ENCODE data around the gene EPB41L2.
A peak's percentile ranks its signal among the peaks of the same experiment; 100 is the strongest.
"Not testable (repeated sequence)": the region's sequence is repeated elsewhere in the genome, so short reads cannot be mapped to it uniquely, and the experiment has no call there.

The EPB41L2 gene

DNA sequence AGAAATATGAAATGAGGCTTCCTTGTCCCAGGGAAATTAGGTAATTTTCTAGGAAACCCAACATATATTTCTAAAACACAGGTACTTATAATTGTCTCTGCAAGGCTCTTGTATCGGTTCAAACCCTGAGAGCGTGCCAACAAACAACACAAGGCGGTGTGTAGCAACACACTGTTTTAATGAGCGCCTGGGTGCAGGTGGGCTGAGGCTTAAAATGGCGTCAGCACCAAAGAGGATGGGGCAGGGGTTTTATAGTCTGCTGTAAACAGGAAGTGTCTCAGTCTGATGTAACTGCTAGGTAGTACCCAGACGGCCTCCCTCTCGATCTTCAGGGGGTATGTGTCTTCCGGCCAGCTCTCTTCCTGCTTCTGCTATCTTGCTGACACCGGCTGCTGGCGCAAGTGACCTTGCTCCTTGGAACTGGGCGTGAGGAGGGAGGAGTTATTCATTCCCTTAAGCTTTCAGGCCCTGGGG, 69.7 kb downstream of the EPB41L2 start:
- H3K27me3 ChIP-seq (ENCODE audit: control insufficient read depth, insufficient read depth, low read length): no peaks in the 10 kb centered on the region
- H3K36me3 ChIP-seq (ENCODE audit: control insufficient read depth, insufficient read depth, low read length): no peaks in the 10 kb centered on the region
- peaks cover 3% of the 10 kb centered on the region; the same call in 1 of the 2 replicates for H3K9me3 ChIP-seq (ENCODE audit: control insufficient read depth, insufficient read depth, low read depth, low read length)
- peaks cover 50% of the 10 kb centered on the region for H3K4me1 ChIP-seq (ENCODE audit: control insufficient read depth, insufficient read depth, low read length)
- peak overlapping the region; percentile 86 for H3K27ac ChIP-seq (ENCODE audit: low read depth, low read length)
- no peak overlapping the region for H3K4me3 ChIP-seq (ENCODE audit: low read depth, low read length)
- peak overlapping the region; percentile 40 for H3K9ac ChIP-seq (ENCODE audit: low read length)

DNA sequence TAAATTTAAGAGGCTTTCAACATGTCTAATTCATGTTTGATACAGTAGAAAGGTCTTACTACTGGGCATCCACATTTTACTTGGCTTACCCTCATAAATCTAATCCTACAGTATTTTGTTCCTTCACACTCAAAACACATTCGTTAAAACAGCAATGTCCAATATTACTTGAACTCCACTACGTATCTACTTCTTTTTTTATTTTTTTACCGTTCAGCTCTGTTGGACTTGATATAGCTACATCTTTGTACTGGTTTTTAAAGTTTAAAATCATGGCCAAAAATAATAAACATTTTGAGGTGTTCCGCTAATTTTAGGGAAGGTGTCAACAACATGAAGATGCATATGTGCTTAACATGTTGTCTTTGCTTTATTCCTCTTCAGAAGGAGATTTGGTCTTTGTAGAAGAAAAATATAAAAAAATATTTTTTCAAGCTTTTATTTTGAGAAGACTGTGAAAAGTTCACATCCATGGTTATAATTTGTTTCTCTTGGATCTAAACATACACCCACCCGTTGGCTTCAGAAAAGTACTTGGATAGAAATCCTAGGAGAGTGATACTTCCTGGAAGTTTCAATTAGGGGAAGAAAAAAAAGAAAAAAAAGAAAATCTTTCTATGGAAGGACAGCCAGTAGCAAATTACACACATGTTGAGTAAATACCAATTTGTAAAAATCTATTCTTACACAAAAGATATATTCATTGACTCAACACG, 71.5 kb downstream of the EPB41L2 start:
- H3K9ac ChIP-seq (ENCODE audit: low read length): no peak overlapping the region
- no peak overlapping the region for H3K4me3 ChIP-seq (ENCODE audit: low read depth, low read length)
- peaks cover 34% of the 10 kb centered on the region for H3K4me1 ChIP-seq (ENCODE audit: control insufficient read depth, insufficient read depth, low read length)
- H3K36me3 ChIP-seq (ENCODE audit: control insufficient read depth, insufficient read depth, low read length): no peaks in the 10 kb centered on the region
- no peak overlapping the region for H3K27ac ChIP-seq (ENCODE audit: low read depth, low read length)
- peaks cover 3% of the 10 kb centered on the region; the same call in 1 of the 2 replicates for H3K9me3 ChIP-seq (ENCODE audit: control insufficient read depth, insufficient read depth, low read depth, low read length)
- H3K27me3 ChIP-seq (ENCODE audit: control insufficient read depth, insufficient read depth, low read length): no peaks in the 10 kb centered on the region

DNA sequence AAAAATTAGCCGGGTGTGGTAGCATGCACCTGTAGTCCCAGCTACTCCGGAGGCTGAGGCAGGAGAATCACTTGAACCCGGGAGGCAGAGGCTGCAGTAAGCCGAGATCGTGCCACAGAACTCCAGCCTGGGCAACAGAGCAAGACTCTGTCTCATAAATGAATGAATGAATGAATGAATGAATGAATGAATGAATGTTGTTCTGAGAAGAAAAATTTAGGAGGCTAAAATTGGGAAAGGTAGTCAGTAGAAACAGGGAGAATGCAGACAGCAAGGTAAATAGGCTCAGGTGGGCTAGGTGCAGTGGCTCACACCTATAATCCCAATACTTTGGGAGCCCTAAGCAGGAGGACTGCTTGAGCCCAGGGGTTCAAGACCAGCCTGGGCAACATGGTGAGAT, 75.5 kb downstream of the EPB41L2 start:
- H3K36me3 ChIP-seq (ENCODE audit: control insufficient read depth, insufficient read depth, low read length); H3K4me1 ChIP-seq (ENCODE audit: control insufficient read depth, insufficient read depth, low read length); H3K4me3 ChIP-seq (ENCODE audit: low read depth, low read length); H3K27ac ChIP-seq (ENCODE audit: low read depth, low read length); H3K9ac ChIP-seq (ENCODE audit: low read length); H3K9me3 ChIP-seq (ENCODE audit: control insufficient read depth, insufficient read depth, low read depth, low read length); H3K27me3 ChIP-seq (ENCODE audit: control insufficient read depth, insufficient read depth, low read length): not testable (repeated sequence)

DNA sequence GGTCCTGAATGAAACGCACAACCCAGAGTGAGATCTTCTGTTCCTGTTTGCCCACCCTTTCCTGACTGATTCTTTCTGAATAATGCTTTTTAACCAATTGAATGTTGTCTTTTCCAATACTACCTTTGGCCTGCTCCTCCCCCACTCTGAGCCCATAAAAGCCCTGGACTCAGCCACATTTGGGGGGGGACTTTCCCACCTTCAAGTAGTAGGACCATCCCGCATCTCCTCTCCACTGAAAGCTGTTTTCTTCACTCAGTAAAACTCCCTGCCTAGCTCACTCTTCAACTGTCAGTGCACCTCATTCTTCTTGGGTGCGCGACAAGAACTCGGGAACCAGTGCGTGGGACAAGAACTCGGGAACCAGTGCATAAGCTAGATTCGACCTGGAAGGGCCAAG, 77.9 kb downstream of the EPB41L2 start:
- Histone ChIP-seq H3K9ac (ENCODE audit: low read length) (no peak overlapping the region), H3K4me1 (ENCODE audit: control insufficient read depth, insufficient read depth, low read length) (peaks cover 11% of the 10 kb centered on the region; the same call in 1 of the 2 replicates), H3K9me3 (ENCODE audit: control insufficient read depth, insufficient read depth, low read depth, low read length) (no peaks in the 10 kb centered on the region), H3K27ac (ENCODE audit: low read depth, low read length) (no peak overlapping the region), H3K27me3 (ENCODE audit: control insufficient read depth, insufficient read depth, low read length) (no peaks in the 10 kb centered on the region), H3K36me3 (ENCODE audit: control insufficient read depth, insufficient read depth, low read length) (no peaks in the 10 kb centered on the region), H3K4me3 (ENCODE audit: low read depth, low read length) (no peak overlapping the region)

DNA sequence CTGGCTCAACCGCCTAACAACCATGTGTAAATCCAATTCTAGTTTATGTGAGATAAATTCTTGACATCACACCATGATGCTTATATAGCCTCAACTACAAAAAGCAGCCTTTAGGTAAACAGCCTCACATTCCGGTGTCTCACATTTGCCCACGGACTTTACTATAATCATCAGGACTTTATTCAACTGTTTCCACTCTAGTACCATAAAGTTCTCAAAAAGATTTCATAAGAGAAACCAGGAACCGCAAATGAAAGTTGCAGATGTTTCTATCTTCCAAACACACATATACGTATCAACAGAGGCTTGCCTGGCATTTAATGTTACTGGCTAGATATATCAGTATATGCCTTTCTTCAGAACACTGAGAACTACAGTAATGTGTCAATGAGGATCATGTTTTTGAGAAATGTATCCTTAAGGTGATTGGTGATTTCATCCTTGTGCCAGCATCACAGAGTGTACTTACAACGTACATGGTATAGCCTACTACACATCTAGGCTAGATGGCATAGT, 80.0 kb downstream of the EPB41L2 start:
- Histone ChIP-seq H3K4me3 (ENCODE audit: low read depth, low read length) (no peak overlapping the region), H3K36me3 (ENCODE audit: control insufficient read depth, insufficient read depth, low read length) (no peaks in the 10 kb centered on the region), H3K4me1 (ENCODE audit: control insufficient read depth, insufficient read depth, low read length) (peaks cover 18% of the 10 kb centered on the region; the same call in 1 of the 2 replicates), H3K9ac (ENCODE audit: low read length) (no peak overlapping the region), H3K27me3 (ENCODE audit: control insufficient read depth, insufficient read depth, low read length) (no peaks in the 10 kb centered on the region), H3K9me3 (ENCODE audit: control insufficient read depth, insufficient read depth, low read depth, low read length) (no peaks in the 10 kb centered on the region), H3K27ac (ENCODE audit: low read depth, low read length) (no peak overlapping the region)

DNA sequence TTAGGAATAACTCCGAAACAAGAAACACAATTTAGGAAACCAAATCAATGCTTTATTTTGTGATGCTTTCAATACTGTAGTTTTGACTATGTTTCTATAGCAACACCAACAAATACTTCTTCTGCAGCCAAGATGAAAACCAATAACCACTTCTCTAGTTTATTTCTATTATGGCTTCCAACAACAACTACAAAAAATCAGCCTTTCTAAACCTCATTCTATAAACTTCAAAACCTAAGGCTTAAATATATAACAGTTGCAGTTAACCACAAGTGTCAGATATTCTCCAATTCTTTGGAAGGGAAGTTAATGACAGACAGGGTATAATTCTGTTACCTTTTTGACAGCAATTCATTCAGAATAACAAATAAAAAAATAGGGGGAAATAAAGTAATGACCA, 80.9 kb downstream of the EPB41L2 start:
- no peak overlapping the region for H3K27ac ChIP-seq (ENCODE audit: low read depth, low read length)

DNA sequence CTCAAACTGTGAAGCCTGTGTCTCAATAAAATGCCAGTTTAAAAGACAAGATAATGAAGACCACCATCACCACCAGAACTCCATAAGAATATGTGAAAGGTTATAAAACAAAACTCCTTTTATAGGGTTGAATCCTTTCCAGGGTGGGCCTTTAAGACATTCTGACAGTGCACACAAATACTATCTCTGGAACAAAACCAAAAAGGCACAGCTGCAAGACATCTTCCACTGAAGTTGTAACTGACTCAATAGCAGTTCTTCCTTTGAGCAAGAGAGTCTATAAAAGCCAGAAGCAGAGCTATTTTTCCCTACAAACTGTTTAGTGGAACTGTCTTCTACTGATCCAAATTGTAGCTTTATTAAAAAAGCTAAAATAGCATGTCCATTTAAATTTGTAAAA, 81.6 kb downstream of the EPB41L2 start:
- H3K4me3 ChIP-seq (ENCODE audit: low read depth, low read length): no peak overlapping the region
- H3K9me3 ChIP-seq (ENCODE audit: control insufficient read depth, insufficient read depth, low read depth, low read length): no peaks in the 10 kb centered on the region
- no peak overlapping the region for H3K27ac ChIP-seq (ENCODE audit: low read depth, low read length)
- H3K27me3 ChIP-seq (ENCODE audit: control insufficient read depth, insufficient read depth, low read length): no peaks in the 10 kb centered on the region
- H3K36me3 ChIP-seq (ENCODE audit: control insufficient read depth, insufficient read depth, low read length): no peaks in the 10 kb centered on the region
- H3K9ac ChIP-seq (ENCODE audit: low read length): no peak overlapping the region
- H3K4me1 ChIP-seq (ENCODE audit: control insufficient read depth, insufficient read depth, low read length): peaks cover 26% of the 10 kb centered on the region; the same call in 1 of the 2 replicates

More for the DNA sequence above, 80.9 kb downstream of the EPB41L2 start:
- H3K9ac ChIP-seq (ENCODE audit: low read length): no peak overlapping the region
- H3K4me1 ChIP-seq (ENCODE audit: control insufficient read depth, insufficient read depth, low read length): peaks cover 23% of the 10 kb centered on the region; the same call in 1 of the 2 replicates
- no peak overlapping the region for H3K4me3 ChIP-seq (ENCODE audit: low read depth, low read length)
- H3K36me3 ChIP-seq (ENCODE audit: control insufficient read depth, insufficient read depth, low read length): no peaks in the 10 kb centered on the region
- H3K9me3 ChIP-seq (ENCODE audit: control insufficient read depth, insufficient read depth, low read depth, low read length): no peaks in the 10 kb centered on the region
- H3K27me3 ChIP-seq (ENCODE audit: control insufficient read depth, insufficient read depth, low read length): no peaks in the 10 kb centered on the region

DNA sequence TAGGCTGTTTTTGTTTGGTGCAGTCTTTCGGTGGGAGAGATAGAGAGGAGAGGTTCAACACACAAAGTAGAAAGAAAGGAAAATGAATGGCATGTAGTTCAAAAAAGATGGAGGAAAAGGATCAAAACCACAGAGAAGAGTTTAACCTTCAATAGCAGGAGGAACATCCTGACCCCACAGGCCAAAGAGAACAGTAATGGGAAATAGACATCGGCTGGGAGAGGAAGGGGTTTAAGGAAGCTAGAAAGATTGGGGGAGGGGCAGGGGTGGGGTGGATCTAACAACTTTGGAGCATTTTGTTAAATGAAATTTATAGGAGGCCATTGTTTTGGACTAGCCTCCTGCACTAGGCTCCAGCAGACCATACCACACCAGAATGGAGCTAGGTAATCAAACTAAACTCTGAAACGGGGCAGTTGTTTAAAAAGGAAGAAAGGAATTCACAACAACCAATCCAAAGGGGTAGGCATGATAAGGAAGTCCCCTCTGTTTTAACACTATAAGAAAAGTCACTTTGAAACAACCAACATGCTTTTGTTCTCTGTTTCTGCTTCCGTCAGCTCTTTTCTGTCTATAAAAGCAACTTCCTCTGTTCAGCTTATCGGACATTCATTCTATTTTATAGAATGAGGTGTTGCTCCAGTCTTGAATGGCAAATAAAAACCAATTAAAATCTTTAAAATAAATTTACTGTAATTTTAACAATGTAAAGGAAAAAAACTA, 82.6 kb downstream of the EPB41L2 start:
- no peak overlapping the region for H3K4me3 ChIP-seq (ENCODE audit: low read depth, low read length)
- no peak overlapping the region for H3K9ac ChIP-seq (ENCODE audit: low read length)
- no peaks in the 10 kb centered on the region for H3K9me3 ChIP-seq (ENCODE audit: control insufficient read depth, insufficient read depth, low read depth, low read length)
- no peaks in the 10 kb centered on the region for H3K27me3 ChIP-seq (ENCODE audit: control insufficient read depth, insufficient read depth, low read length)
- H3K4me1 ChIP-seq (ENCODE audit: control insufficient read depth, insufficient read depth, low read length): peaks cover 26% of the 10 kb centered on the region; the same call in 1 of the 2 replicates
- no peaks in the 10 kb centered on the region for H3K36me3 ChIP-seq (ENCODE audit: control insufficient read depth, insufficient read depth, low read length)
- no peak overlapping the region for H3K27ac ChIP-seq (ENCODE audit: low read depth, low read length)

DNA sequence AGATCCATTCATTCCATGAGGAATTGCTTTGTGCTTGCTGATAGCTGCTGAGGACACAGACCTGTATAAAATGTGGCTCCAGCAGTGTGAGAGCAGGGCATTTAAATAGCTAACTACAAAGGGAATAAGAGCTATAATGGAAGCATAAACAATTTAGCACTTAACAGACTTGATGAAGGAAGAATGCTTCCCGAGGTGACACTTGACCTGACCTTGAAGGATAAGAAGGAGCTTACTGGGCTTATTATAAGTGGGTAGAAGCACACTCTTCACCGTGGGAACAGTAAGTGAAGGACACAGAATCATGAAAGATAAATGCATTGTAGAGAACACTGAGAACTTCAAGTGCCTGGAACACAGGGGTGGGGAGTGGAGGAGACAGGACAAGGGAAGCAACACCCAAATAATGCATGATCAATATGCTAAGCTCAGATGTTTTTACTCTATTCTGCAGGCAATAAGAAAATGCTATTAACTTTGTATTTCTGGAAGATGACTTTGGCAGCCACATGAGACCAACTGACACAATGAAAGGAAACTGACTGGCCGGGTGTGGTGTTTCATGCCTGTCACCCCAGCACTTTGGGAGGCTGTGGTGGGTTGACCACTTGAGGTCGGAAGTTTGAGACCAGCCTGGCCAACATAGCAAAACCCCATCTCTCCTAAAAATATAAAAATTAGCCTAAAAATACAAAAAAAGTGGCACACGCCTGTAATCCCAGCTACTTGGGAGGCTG, 84.2 kb downstream of the EPB41L2 start:
- no peak overlapping the region for H3K27ac ChIP-seq (ENCODE audit: low read depth, low read length)

DNA sequence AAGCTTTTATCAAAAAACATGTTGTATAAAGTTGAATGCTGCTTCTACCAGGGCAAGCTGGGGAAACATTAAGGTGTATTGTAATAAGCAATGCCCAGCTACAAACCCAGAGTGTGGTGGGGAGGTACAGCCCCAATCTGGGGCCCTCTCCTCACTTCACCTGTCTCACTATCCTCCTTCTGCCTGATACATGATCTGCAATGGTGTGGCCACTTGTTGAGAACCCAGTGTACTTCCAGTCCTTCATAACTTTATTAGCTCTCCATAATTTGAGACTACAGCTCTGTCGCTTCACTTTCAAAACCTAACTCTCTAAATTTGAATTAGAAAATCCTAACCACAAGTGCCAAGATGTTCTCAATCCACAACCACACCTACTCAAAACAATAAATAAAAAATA, 84.9 kb downstream of the EPB41L2 start:
- no peaks in the 10 kb centered on the region for H3K27me3 ChIP-seq (ENCODE audit: control insufficient read depth, insufficient read depth, low read length)
- no peak overlapping the region for H3K4me3 ChIP-seq (ENCODE audit: low read depth, low read length)
- H3K9ac ChIP-seq (ENCODE audit: low read length): no peak overlapping the region
- H3K27ac ChIP-seq (ENCODE audit: low read depth, low read length): no peak overlapping the region
- H3K36me3 ChIP-seq (ENCODE audit: control insufficient read depth, insufficient read depth, low read length): no peaks in the 10 kb centered on the region
- peaks cover 35% of the 10 kb centered on the region for H3K4me1 ChIP-seq (ENCODE audit: control insufficient read depth, insufficient read depth, low read length)
- H3K9me3 ChIP-seq (ENCODE audit: control insufficient read depth, insufficient read depth, low read depth, low read length): no peaks in the 10 kb centered on the region

More for the DNA sequence above, 84.2 kb downstream of the EPB41L2 start:
- H3K4me1 ChIP-seq (ENCODE audit: control insufficient read depth, insufficient read depth, low read length): peaks cover 31% of the 10 kb centered on the region
- H3K4me3 ChIP-seq (ENCODE audit: low read depth, low read length): no peak overlapping the region
- H3K27me3 ChIP-seq (ENCODE audit: control insufficient read depth, insufficient read depth, low read length): no peaks in the 10 kb centered on the region
- H3K36me3 ChIP-seq (ENCODE audit: control insufficient read depth, insufficient read depth, low read length): no peaks in the 10 kb centered on the region
- no peaks in the 10 kb centered on the region for H3K9me3 ChIP-seq (ENCODE audit: control insufficient read depth, insufficient read depth, low read depth, low read length)
- H3K9ac ChIP-seq (ENCODE audit: low read length): no peak overlapping the region
